SK-N-SH (cell line): ENCODE measurements around the gene COQ8B. TPM values are rescaled to one million over a fixed set of nuclear protein-coding genes. Genes with fewer than 3 reads are reported as not detected.

Experiments
- CTCF ChIA-PET: fragments of 300-600, 350-600 bp; formaldehyde crosslinking; extraction: SDS; loops from one replicate; lab custom pipeline; 2021; lab: Yijun Ruan, JAX
- POLR2A ChIA-PET: fragments of 350-600 bp; sonication (Branson Sonifier 250); formaldehyde crosslinking; extraction: SDS; loops from one replicate; lab custom pipeline; 2020; ENCODE audit warnings: antibody characterized with exemption, inconsistent platforms; lab: Yijun Ruan, JAX
- DNase-seq: peaks from one replicate; pipeline ENCODE4 v3.0.0; 2012
- H2AFZ ChIP-seq: fragments of 200-600 bp; sonication (generic); 2 replicates; pipeline ENCODE4 v1.8.1; 2016; ENCODE audit warnings: antibody characterized with exemption, mild to moderate bottlenecking, low read depth
- H3F3A ChIP-seq: fragments of 200-600 bp; sonication (generic); replicated peaks from 2 replicates; pipeline ENCODE3; 2016; ENCODE audit warnings: antibody characterized with exemption, mild to moderate bottlenecking; ENCODE audit not compliant: insufficient read depth
- H3K27ac ChIP-seq, 2 experiments: fragments of 200-500 bp in 1 of 2; fragments of 200-600 bp in 1 of 2; sonication (Bioruptor generic) in 1 of 2; sonication (generic), shearing (Covaris generic) in 1 of 2; 2 replicates each; pipeline versions ENCODE4 v1.5.1 to v1.6.1; 2014 to 2016; ENCODE audit warnings: low read depth in 2 of 2, inconsistent platforms in 1 of 2, low read length in 1 of 2, mild to moderate bottlenecking in 1 of 2, mixed read lengths in 1 of 2
- H3K27me3 ChIP-seq: fragments of 200-600 bp; sonication (generic), shearing (Covaris generic); 2 replicates; pipeline ENCODE4 v1.6.1; 2016; ENCODE audit warnings: mixed run types; ENCODE audit not compliant: insufficient read depth
- H3K36me3 ChIP-seq, 2 experiments: fragments of 200-500 bp in 1 of 2; fragments of 200-600 bp in 1 of 2; sonication (Bioruptor generic) in 1 of 2; sonication (generic) in 1 of 2; replicated peaks in 1 of 2; 2 replicates each; pipeline versions ENCODE3 to v1.5.1; 2014 to 2016; ENCODE audit warnings: low read length in 1 of 2, mild to moderate bottlenecking in 1 of 2; ENCODE audit not compliant: insufficient read depth in 2 of 2, control insufficient read depth in 1 of 2
- H3K4me1 ChIP-seq, 2 experiments: fragments of 200-500 bp in 1 of 2; fragments of 200-600 bp in 1 of 2; sonication (Bioruptor generic) in 1 of 2; sonication (generic), shearing (Covaris generic) in 1 of 2; 2 replicates each; pipeline versions ENCODE4 v1.5.1 to v1.6.1; 2014 to 2016; ENCODE audit warnings: low read depth in 1 of 2, low read length in 1 of 2, mixed run types in 1 of 2; ENCODE audit not compliant: insufficient read depth in 2 of 2, control insufficient read depth in 1 of 2
- H3K4me2 ChIP-seq: fragments of 200-600 bp; sonication (generic), shearing (Covaris generic); 2 replicates; pipeline ENCODE4 v1.6.1; 2017; ENCODE audit warnings: mixed run types
- H3K4me3 ChIP-seq, 2 experiments: fragments of 200-500 bp in 1 of 2; fragments of 200-600 bp in 1 of 2; sonication (Bioruptor generic) in 1 of 2; sonication (generic), shearing (Covaris generic) in 1 of 2; 2 replicates each; pipeline versions ENCODE4 v1.5.1 to v1.8.1; 2014 to 2016; ENCODE audit warnings: low read depth in 2 of 2, inconsistent platforms in 1 of 2, low read length in 1 of 2, mild to moderate bottlenecking in 1 of 2, mixed read lengths in 1 of 2, moderate library complexity in 1 of 2
- H3K79me2 ChIP-seq: fragments of 200-600 bp; sonication (generic); 2 replicates; pipeline ENCODE4 v1.8.1; 2017; ENCODE audit warnings: mild to moderate bottlenecking; ENCODE audit not compliant: insufficient read depth
- H3K9ac ChIP-seq: fragments of 200-600 bp; sonication (generic); 2 replicates; pipeline ENCODE4 v1.6.1; 2017; ENCODE audit warnings: mixed run types
- H3K9me2 ChIP-seq: fragments of 200-600 bp; sonication (generic); 2 replicates; pipeline ENCODE4 v1.6.1; 2017; ENCODE audit warnings: mixed run types
- H3K9me3 ChIP-seq: fragments of 200-600 bp; sonication (generic); 2 replicates; pipeline ENCODE4 v1.6.1; 2017; ENCODE audit warnings: mixed run types, mild to moderate bottlenecking, moderate library complexity
- H4K20me1 ChIP-seq: fragments of 200-600 bp; sonication (generic); 2 replicates; pipeline ENCODE4 v1.6.1; 2017; ENCODE audit warnings: mild to moderate bottlenecking, mixed run types; ENCODE audit not compliant: insufficient read depth
- CHD2 ChIP-seq: fragments of 150-350 bp; IDR thresholded peaks from 2 replicates; pipeline ENCODE4 v1.6.1; 2018; ENCODE audit warnings: low read length; ENCODE audit not compliant: partially characterized antibody
- ELF1 ChIP-seq: IDR thresholded peaks from 2 replicates; pipeline ENCODE4 v1.4.0; 2012
- EP300 ChIP-seq, 2 experiments: IDR thresholded peaks; 2 replicates each; pipeline versions ENCODE4 v1.4.0 to v1.6.1; 2012; ENCODE audit warnings: borderline replicate concordance in 1 of 2, low read depth in 1 of 2, low read length in 1 of 2
- FOSL2 ChIP-seq: IDR thresholded peaks from 2 replicates; pipeline ENCODE4 v1.4.0; 2012; ENCODE audit warnings: low read depth, mild to moderate bottlenecking, moderate library complexity, borderline replicate concordance
- FOXM1 ChIP-seq: IDR thresholded peaks from 2 replicates; pipeline ENCODE4 v1.4.0; 2012; ENCODE audit warnings: low read depth, mild to moderate bottlenecking
- GABPA ChIP-seq: IDR thresholded peaks from 2 replicates; pipeline ENCODE4 v1.4.0; 2012; ENCODE audit warnings: low read depth, mild to moderate bottlenecking
- GATA2 ChIP-seq: sonication (generic); formaldehyde crosslinking; IDR thresholded peaks from 2 replicates; pipeline ENCODE4 v1.5.0; 2020; ENCODE audit warnings: mild to moderate bottlenecking, missing genetic modification reagents
- JUND ChIP-seq: IDR thresholded peaks from 2 replicates; pipeline ENCODE4 v1.4.0; 2012
- PBX3 ChIP-seq: IDR thresholded peaks from 2 replicates; pipeline ENCODE4; 2012
- POLR2AphosphoS5 ChIP-seq: IDR thresholded peaks from 2 replicates; pipeline ENCODE4 v1.6.1; 2012; ENCODE audit warnings: low read depth, low read length
- REST ChIP-seq: IDR thresholded peaks from 2 replicates; pipeline ENCODE4 v1.6.1; 2012; ENCODE audit warnings: mild to moderate bottlenecking, low read depth, low read length, moderate library complexity
- SMC3 ChIP-seq: IDR thresholded peaks from 2 replicates; pipeline ENCODE4 v1.6.1; 2012; ENCODE audit warnings: low read depth, low read length, improper control_type of control experiment
- TAF1 ChIP-seq: IDR thresholded peaks from 2 replicates; pipeline ENCODE4 v1.6.1; 2012; ENCODE audit warnings: low read depth, mild to moderate bottlenecking, low read length, moderate library complexity, borderline replicate concordance
- TCF12 ChIP-seq: IDR thresholded peaks from 2 replicates; pipeline ENCODE4 v1.4.0; 2012
- TEAD4 ChIP-seq: IDR thresholded peaks from 2 replicates; pipeline ENCODE4 v1.4.0; 2012; ENCODE audit warnings: mild to moderate bottlenecking, borderline replicate concordance; ENCODE audit not compliant: insufficient read depth
- USF1 ChIP-seq: IDR thresholded peaks from 2 replicates; pipeline ENCODE4 v1.4.0; 2012; ENCODE audit warnings: low read depth, borderline replicate concordance
- USF2 ChIP-seq: fragments of 150-350 bp; IDR thresholded peaks from 2 replicates; pipeline ENCODE4 v1.6.1; 2017; ENCODE audit warnings: antibody characterized with exemption, low read length, low read depth, borderline replicate concordance
- WGBS: methylation state at CpG from one replicate; pipeline ENCODE4 v1.1.6; 2017; ENCODE audit warnings: low lambda C conversion rate; 5-methylcytosine and 5-hydroxymethylcytosine counted together
- polyA plus RNA-seq, 3 experiments: library from polyadenylated mRNA; depleted of rRNA; stranded (reverse); fragments of >200 nt; gene quantifications; 2 replicates each; pipeline ENCODE4 v1.2.3, GENCODE V29; 2012

Gene COQ8B
- polyA plus RNA-seq, 1 of the 3 experiments (the other 2 are of a cell fraction), result 43.8 TPM

GRCh38 chr19:40663695-40664692 is 52.7 kb downstream of the COQ8B start:
- DNase-seq, result peak; percentile 57
- peak overlapping the region; percentile 62 to 67 for H3K27ac ChIP-seq

More at GRCh38 chr19:40663695-40664692, 52.7 kb downstream of the COQ8B start:
- Histone ChIP-seq H3K9ac (peak overlapping the region; percentile 67), H4K20me1 (no peaks in the 10 kb centered on the region), H3K79me2 (no peaks in the 10 kb centered on the region), H2AFZ (peak overlapping the region; percentile 96), H3K9me3 (no peaks in the 10 kb centered on the region), H3K27me3 (no peaks in the 10 kb centered on the region), H3K4me2 (peak overlapping the region; percentile 99)
- WGBS, result 44% methylated on average over 24 of the region's 24 CpGs
- CTCF ChIA-PET, result interaction anchor here (0.6 to 3.9 kb wide), 43 partner anchors 8 to 641 kb away, joined by 3 to 54 read pairs (median 3); partner anchors contain the start of genes ACTMAP, EGLN2, LTBP4 and NUMBL
- TF ChIP-seq GABPA, result no peak
- TF ChIP-seq TEAD4, result no peak
- 0 out of 2 replicates have a peak, but pooled peaks have one; percentile 10 for TF ChIP-seq GATA2 (CRISPR knock-in tag)
- peak; percentile 30; the same call in 1 of the 2 replicates for TF ChIP-seq JUND
- TF ChIP-seq SMC3, result no peak
- TF ChIP-seq USF2, result no peak
- TF ChIP-seq POLR2AphosphoS5, result peak; percentile 4; the same call in 1 of the 2 replicates
- TF ChIP-seq REST, result no peak
- TF ChIP-seq ELF1, result no peak
- peak; percentile 36; the same call in 1 of the 2 replicates for TF ChIP-seq PBX3
- TF ChIP-seq CHD2, result no peak
- 0 out of 2 replicates have a peak, but pooled peaks have one; percentile 9 for TF ChIP-seq TCF12
- TF ChIP-seq FOXM1, result no peak
- TF ChIP-seq FOSL2, result peak; percentile 59; the same call in 1 of the 2 replicates
- no peak for TF ChIP-seq TAF1
- no peak for TF ChIP-seq EP300 (IDR thresholded peaks at IDR 0.05; ENCODE audit: borderline replicate concordance in 1 of 2, low read depth in 1 of 2, low read length in 1 of 2)
- TF ChIP-seq USF1, result no peak
- TF ChIP-seq, all 33 proteins: peak for 6
- H3K36me3 ChIP-seq, result peaks cover 0 to 19% of the 10 kb centered on the region in 2 experiments
- peaks cover 6 to 10% of the 10 kb centered on the region in 2 experiments; a peak in 3 of 4 replicates for H3K4me1 ChIP-seq
- H3F3A ChIP-seq, result peaks cover 35% of the 10 kb centered on the region
- peak overlapping the region; percentile 61 to 91 for H3K4me3 ChIP-seq
- POLR2A ChIA-PET, result interaction anchor here (0.7 to 2.5 kb wide), 6 partner anchors 27 to 142 kb away, joined by 3 to 15 read pairs (median 6); partner anchors contain the start of genes ACTMAP, COQ8B, ITPKC and NUMBL
- H3K9me2 ChIP-seq, result no peaks in the 10 kb centered on the region
